ENCODE measurements around the gene GATB.

DNA sequence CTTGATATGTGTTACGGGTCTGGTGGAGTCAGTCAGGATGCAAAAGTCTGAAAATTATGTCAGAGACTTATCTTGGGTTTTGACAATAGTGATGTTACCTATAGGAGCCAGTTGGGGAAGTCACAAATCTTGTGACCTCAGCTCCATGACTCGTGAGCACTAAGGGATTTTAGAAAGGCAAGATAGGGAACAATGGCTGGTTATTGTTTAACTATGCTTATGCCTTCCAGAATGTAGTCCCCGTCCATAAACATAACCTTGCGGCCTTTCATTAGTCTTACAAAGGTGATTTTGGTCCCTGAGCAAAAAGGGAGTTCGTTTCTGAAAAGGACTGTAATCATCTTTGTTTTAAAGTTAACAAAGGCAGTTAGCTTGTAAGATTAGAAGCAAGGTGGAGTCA, 23.9 kb upstream of the GATB start:
- TF ChIP-seq, protein P1, sequence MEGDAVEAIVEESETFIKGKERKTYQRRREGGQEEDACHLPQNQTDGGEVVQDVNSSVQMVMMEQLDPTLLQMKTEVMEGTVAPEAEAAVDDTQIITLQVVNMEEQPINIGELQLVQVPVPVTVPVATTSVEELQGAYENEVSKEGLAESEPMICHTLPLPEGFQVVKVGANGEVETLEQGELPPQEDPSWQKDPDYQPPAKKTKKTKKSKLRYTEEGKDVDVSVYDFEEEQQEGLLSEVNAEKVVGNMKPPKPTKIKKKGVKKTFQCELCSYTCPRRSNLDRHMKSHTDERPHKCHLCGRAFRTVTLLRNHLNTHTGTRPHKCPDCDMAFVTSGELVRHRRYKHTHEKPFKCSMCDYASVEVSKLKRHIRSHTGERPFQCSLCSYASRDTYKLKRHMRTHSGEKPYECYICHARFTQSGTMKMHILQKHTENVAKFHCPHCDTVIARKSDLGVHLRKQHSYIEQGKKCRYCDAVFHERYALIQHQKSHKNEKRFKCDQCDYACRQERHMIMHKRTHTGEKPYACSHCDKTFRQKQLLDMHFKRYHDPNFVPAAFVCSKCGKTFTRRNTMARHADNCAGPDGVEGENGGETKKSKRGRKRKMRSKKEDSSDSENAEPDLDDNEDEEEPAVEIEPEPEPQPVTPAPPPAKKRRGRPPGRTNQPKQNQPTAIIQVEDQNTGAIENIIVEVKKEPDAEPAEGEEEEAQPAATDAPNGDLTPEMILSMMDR (IDR thresholded peaks at IDR 0.05; ENCODE audit: low read depth, low read length): no peak
- TF ChIP-seq POLR2A (IDR thresholded peaks at IDR 0.05; ENCODE audit: extremely low read depth, insufficient read length) (no peak), MYC (IDR thresholded peaks at IDR 0.05; ENCODE audit: low read depth, low read length) (no peak), MAX (IDR thresholded peaks at IDR 0.05; ENCODE audit: low read depth, low read length) (no peak)

Data from NB4 (cell line).